Stimulated activated CD8-positive, alpha-beta memory T cell treated with anti-CD3 and anti-CD28 coated beads, Interleukin-7, amount 100 ng/mL, for 1 hour (primary cell): Measurements from ENCODE around the gene AOX1.
"Not testable (repeated sequence)": the region's sequence is repeated elsewhere in the genome, so short reads cannot be mapped to it uniquely, and the experiment has no call there.

Source experiments
- DNase-seq, 2 donors: peaks; one replicate each; pipeline ENCODE4 v3.0.0-alpha.2; 2020; ENCODE audit warnings: low read depth in 2 of 2

The AOX1 gene

GRCh38 chr2:200702044-200702443 is 116.2 kb downstream of the AOX1 start:
- DNase-seq: no peak

DNA sequence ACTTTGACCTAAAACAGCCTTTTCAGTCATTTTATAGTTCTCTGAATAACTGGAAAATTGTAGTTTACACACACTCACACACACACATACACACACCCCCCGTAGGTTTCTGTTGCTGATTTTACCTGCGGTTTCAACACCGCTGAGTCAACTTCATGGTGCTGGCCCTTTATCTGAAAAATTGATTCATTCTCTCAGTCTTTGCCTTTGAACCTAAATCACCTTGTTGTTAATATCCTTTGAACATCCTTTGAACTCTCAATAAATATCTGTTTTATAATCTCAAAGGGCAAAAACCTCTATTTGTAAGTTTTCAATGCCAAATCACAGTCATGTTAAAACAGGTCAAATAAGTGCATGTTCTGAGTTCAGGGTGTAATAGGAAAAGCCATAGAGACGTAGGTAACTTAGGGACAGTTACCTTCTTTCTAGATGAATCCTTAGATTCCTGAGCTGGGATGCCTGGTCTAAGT is 116.9 kb downstream of the AOX1 start:
- no peak for DNase-seq

GRCh38 chr2:200703127-200703925 is 117.5 kb downstream of the AOX1 start:
- no peak for DNase-seq

DNA sequence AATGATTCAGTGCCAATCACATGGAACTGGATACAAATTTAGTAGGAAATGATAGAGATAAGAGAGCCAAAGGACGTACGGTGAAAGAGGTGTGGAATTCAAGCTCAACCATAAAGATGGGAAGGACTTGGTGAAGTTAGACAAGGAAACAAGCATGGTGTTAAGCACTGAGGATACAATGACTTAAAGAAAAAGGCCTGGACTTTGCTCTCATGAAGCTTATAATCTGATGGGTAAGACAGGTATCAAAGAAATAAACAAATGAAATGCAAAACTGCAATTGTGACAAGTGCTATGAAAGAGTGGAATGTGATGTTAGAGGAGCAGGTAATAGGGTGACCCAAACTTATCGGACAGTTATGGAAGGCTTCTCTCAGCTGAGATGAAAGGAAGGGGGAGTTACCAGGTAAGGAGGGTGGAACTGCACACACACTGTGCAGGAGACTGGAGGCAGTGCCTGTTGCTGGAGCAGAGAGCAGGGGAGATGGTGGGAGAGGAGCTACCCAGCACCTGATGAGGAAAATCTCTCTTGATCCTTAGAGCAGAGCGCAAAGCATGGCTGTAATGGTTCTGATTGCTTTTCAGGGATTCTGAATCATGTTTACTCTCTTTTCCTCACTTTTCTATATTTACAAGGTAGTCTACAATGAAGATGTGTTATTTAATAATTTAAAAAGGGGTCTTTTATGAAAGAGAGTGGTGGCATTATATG is 118.3 kb downstream of the AOX1 start:
- DNase-seq: no peak

- DNase-seq: no peak
These were observed 119.7 kb downstream of the AOX1 start for GRCh38 chr2:200705305-200706041.

DNA sequence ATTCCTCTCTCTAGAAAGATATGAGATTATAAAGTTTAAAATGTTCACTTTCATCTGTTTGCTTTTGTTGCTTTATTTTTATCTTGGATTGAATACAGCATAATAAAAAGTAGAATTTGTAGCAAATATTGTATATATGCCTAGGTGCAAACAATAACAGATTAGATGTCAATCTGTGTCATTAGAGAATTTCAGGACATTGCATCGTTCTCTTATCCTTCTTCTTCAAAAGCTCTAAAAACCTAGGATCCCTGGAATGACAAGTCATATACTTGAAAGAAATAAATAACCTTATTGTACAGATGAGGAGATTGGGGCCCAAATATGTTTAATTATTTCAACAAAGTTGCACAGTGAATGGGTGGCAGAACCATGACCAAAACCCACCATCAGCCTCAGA is 123.1 kb downstream of the AOX1 start:
- no peak for DNase-seq

DNA sequence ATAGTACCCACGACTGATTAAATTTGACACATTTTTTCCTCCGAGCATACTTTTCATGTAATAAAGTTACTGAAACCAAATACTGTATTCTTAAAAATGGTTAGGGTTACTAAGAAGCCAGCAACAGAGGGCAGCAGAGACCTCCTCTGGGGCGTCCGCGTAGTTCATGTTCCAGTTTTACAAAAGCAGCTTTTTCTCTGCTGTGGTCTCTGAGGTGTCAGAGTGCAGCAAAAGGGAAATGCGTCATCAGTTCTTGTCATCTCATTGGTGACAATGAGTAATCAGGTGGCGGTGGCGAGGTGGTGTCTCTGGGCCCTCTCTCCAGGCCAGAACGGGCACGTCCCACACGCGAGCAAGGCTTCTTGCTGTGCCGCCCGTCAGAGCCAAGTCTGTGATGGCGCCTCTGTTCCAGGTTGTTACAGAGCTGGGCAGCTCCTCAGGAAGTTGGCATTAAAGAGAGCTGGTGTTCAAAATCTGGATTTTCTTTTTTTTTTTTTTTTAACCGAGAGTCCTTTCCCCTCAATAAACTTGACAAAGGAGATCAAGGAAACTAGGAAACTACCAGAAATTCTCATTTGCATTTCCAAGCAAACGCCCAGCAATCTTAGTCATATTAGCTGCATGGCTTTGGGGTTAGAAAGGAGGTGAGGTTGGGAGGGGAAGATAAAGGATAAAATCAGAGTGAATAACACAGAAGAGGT is 127.3 kb downstream of the AOX1 start:
- DNase-seq: peak; percentile 73 to 81

- peak in 1 of 2 donors; percentile 13 for DNase-seq
These were observed 127.9 kb downstream of the AOX1 start for GRCh38 chr2:200713704-200714064.

DNA sequence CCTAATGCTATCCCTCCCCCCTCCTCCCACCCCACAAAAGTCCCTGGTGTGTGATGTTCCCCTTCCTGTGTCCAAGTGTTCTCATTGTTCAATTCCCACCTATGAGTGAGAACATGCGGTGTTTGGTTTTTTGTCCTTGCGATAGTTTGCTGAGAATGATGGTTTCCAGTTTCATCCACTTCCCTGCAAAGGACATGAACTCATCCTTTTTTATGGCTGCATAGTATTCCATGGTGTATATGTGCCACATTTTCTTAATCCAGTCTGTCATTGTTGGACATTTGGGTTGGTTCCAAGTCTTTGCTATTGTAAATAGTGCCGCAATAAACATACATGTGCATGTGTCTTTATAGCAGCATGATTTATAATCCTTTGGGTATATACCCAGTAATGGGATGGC is 129.2 kb downstream of the AOX1 start:
- not testable (repeated sequence) for DNase-seq

DNA sequence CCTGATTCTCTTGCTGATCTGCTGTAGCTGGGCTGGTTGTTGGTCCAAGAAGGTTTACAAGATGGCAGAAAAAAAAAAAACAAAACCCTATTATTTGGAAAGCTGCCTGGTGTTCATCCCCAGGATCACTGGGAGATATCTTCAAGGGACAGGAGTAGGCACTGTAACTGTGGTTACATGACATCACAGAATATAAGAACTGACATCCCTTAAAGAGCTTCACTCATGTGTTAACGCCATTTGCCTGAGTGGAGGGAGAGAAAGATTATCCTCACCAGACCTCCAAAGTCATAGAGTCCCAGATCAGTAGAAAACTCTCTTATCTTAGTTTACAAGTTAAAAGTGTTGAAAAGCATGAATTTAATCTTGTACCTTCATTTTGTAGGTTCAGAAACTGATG is 130.6 kb downstream of the AOX1 start:
- no peak for DNase-seq
